Neural cell (in vitro differentiated cells): Measurements from ENCODE around the gene TBATA.

Experiments
- CTCF ChIP-seq: fragments of 450-650 bp; IDR thresholded peaks from 2 replicates; pipeline ENCODE4 v1.5.1; 2014; ENCODE audit warnings: antibody characterized with exemption, mild to moderate bottlenecking, moderate library complexity; ENCODE audit not compliant: poor library complexity, severe bottlenecking
- EP300 ChIP-seq: fragments of 450-650 bp; conservative IDR thresholded peaks from 2 replicates; pipeline ENCODE4 v1.6.1; 2014; ENCODE audit warnings: antibody characterized with exemption, mild to moderate bottlenecking, moderate library complexity; ENCODE audit not compliant: poor library complexity, severe bottlenecking
- EZH2 ChIP-seq: fragments of 200-600, 300-800 bp; shearing (Covaris generic), sonication (generic); IDR thresholded peaks from 2 replicates; pipeline ENCODE4 v1.6.1; 2014; ENCODE audit warnings: antibody characterized with exemption, low read length, borderline replicate concordance, mild to moderate bottlenecking; ENCODE audit not compliant: insufficient read depth, poor library complexity, severe bottlenecking
- POLR2AphosphoS5 ChIP-seq: IDR thresholded peaks from 2 replicates; pipeline ENCODE4 v1.6.1; 2012
- RAD21 ChIP-seq: fragments of 450-650 bp; conservative IDR thresholded peaks from 2 replicates; pipeline ENCODE4 v1.6.1; 2014; ENCODE audit warnings: antibody characterized with exemption, mild to moderate bottlenecking, moderate library complexity
- REST ChIP-seq: IDR thresholded peaks from 2 replicates; pipeline ENCODE4 v1.6.1; 2012; ENCODE audit warnings: borderline replicate concordance
- SMC3 ChIP-seq: fragments of 450-650 bp; conservative IDR thresholded peaks from 2 replicates; pipeline ENCODE4 v1.6.1; 2014; ENCODE audit warnings: antibody characterized with exemption, mild to moderate bottlenecking, moderate library complexity; ENCODE audit not compliant: poor library complexity
- TAF1 ChIP-seq: IDR thresholded peaks from 2 replicates; pipeline ENCODE4 v1.6.1; 2012; ENCODE audit warnings: low read depth

GRCh38 chr10:70781461-70782051 is 3.6 kb downstream of the TBATA start:
- no peak for TF ChIP-seq CTCF
- TF ChIP-seq RAD21 = no peak
- no peak for TF ChIP-seq REST
- TF ChIP-seq POLR2AphosphoS5 = no peak
- TF ChIP-seq EZH2 = no peak
- no peak for TF ChIP-seq EP300
- TF ChIP-seq SMC3 = no peak
- TF ChIP-seq TAF1 = no peak
